SIG-M5 (cell line): Measurements from ENCODE around the gene ATP2B2.
A peak's percentile ranks its signal among the peaks of the same experiment; 100 is the strongest.
"Not testable (repeated sequence)": the region's sequence is repeated elsewhere in the genome, so short reads cannot be mapped to it uniquely, and the experiment has no call there.

ENCODE experiments used
- DNase-seq: peaks from one replicate; lab custom pipeline; 2025; lab: John Stamatoyannopoulos, UW

Gene ATP2B2

DNA sequence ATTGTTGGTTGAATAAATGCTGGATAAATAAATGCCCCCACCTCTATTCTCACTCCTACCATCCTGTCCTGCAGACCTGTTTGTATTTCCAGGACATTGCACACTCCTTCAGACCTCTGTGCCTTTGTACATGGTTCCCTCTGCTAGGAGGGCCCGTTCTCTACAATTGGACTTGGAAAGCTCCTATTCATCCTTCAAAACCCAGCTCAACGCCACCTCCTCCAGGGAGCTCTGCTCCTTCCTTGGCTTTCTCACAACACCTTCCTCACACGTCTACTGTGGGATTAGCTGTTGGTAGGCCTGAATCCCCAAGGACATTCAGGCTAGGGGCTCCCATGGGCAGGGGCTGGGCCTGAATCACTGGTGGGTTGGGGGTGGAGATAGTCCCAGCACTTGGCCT lies 105.8 kb downstream of the ATP2B2 start:
- no peak for DNase-seq

DNA sequence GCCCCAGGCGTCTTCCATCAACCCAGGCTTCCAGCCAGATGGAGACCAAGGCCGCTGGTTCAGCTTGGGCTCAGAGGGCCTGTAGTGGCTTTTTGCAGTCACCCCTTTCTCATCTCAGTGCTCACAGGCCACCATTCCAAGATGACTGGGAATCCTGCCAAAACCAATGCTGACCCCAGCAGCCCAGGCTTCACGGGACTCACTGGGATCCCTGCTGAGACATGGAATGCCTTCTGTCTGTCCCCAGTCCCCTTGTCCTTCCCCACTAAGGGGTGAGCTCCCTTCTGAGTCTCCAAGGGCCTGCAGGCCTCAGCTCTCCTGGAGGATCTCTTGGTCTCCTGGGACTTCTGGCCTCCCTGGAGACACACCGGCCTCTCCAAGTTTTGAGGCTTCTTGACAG lies 107.0 kb downstream of the ATP2B2 start:
- DNase-seq = no peak

DNA sequence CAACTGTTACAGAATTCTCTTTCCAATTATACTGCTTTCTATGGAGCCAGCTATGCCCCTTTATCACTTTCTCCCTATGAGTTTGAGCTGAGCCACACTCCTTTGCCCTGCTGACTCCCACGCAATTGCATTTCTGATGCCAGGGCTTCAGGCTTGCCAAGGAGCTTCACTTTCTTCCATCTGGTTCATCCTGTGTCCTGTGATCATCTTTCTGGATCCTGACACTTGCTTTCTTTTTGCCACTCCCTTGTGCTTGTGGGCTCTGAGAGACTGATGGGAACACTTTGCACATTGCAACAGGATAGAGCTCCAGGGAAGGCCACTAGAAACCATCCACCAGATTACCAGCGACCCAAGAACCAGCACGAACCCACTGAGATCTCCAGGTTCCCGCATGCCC lies 107.5 kb downstream of the ATP2B2 start:
- DNase-seq = no peak

DNA sequence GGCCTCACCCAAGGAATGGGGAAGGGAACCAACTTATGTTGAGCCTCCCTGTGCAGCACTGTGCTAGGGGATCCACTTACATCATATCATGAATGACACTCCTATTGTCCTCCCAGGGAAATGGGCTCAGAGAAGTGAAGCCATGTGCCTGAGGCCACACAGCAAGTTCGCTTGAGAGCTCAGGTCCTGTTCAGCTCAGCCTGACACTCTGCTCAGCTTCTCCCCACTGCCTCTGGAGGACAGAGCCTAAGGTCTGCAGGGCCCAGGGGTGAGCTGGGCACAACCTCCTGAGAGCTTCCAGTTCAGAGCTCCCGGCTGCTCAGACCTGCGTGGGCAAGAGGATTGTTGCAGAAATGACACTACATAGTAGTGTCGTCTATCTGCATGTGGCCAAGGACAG lies 108.5 kb downstream of the ATP2B2 start:
- DNase-seq = no peak

DNA sequence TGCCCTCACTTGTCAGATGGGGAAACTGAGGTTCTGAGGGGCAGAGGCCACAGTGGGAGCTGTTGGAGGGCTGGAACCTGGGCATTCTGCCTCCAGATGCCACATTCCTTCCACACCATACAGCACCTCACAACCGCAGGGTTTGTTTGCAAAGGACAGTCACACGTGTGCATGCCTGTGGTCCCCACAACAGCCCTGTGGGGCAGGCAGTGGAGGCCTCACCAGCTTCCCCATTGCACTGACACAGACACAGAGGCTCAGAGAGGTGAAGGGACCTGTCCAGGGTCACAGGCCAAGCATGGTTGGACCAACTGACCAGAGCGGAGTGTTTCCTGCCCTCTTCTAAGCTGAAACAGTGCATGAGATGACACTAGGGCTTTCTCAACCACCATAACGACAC lies 109.3 kb downstream of the ATP2B2 start:
- no peak for DNase-seq

DNA sequence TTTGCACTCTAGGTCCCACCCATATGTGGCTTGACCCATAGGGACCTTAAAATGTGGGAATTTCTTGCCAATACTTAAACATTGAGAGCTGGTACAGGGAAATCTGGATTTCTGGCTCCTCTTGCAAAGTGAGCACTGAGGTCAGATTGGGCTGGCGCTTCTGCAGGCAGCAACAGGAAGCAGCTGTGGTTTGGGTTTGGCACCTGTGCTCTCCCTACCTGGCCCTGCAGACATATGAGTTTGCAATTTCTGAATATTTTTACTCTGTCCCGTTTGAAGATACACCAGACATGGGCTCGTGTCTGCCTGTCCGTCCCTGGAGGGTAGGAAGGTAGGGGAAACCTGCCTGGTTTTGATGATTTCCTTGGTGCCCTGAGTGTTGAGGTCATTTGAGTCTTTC lies 109.7 kb downstream of the ATP2B2 start:
- no peak for DNase-seq

DNA sequence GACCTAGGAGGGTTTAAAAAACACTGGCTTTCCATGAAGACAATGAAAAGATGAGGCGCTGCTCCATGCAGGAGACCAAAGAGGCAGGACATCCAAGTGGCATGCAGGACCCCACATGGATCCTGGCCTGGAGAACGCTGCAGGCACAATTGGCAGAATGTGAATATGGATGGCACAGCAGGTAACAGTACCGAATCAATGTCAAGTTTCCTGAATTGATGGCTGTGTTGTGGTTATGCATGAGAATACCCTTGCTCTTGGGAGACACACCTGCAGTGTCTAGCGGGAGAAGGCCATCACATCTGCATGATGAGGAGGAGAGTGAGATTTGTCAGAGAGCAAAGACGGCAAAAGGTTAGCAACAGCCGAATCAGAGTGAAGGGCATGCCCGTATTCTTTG lies 110.2 kb downstream of the ATP2B2 start:
- no peak for DNase-seq

DNA sequence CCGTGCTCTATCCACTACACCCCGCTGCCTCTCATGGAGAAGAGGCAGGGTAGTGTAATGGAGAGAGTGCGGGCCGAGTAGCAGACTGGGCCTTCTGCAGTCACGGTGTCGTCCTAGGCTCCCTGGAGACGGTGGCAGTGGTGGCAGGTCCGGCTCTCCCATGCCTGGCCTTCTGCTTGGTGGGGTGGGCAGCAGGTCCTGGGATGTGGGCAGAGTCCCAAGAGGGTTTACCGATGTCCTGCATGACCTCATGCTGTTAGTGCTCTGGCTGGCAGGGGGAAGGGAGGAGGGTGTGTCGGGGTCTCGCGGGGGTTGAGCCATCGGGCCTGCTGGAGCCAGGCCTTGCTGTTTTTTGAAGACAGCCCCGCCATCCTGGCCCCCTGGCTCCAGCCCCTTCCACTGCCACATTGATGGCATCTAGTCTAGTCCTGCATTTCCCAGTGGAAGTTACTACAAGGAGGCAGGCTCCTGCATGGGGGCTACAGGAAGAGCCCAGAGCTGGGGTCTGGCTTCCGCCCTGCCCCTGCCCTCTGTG lies 110.8 kb downstream of the ATP2B2 start:
- no peak for DNase-seq

DNA sequence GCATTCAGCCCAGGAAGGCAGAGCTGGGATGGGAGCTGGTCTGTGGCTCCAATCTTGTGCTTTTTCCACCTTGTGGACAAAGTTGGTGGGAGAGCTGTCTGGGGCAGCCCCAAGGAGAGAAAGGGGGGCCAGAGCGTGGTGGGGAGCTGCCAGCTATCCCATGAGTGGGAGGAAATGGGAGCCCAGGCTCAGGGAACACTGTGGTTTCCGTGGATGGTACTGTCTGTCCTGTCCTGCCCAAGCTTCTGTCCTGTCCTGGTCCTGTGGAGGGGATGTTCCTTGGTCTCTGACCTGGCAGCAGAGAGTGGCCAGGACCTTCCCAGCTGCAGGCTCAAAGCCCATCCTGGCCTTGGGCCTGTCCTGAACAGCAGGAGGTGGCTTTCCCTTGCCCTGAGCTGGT lies 111.9 kb downstream of the ATP2B2 start:
- DNase-seq = no peak

DNA sequence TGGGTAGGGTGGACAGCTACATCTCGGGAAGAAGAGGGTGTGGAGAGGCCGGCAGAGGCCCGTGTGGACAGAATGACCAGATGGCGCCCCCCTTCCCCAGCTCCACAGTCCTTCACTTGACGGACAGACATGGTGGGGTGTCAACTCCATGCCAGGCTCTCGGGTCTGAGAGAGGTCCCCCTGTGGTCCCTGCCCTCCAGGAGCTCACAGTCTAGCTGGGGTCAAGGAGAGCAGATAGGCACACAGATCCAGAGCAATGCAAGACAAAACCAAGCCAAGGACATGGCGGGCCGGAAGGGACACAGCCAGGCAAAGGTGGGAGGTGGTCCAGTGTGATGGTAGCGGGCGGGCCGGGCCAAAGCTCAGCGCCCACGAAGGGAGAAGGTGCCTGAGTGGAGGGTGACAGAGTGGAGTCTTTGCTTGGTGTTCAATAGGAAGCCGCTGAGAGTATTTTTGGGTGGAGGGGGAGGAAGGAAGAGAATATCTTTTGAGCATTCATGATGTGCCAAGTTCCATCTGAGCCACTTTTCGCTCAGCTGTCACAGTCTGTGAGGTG lies 112.4 kb downstream of the ATP2B2 start:
- DNase-seq = no peak

DNA sequence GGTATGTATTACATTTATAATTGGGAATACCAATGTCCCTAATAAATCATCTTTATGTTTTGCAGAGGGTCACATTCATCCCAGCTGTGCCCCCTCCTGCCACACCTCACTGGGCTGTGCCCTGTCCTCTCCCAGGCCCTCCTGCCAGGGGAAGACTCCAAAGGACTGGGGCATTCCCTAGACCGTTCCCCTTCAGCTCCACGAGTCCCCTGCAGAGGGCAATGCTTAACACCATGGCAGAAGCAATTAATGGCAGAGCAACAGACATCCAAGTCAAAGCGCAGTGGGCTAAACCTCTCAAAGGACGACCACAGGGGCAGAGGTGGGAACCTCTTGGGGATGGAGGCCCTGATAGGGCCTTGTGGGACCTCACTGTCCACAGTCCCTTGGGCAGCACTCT lies 113.1 kb downstream of the ATP2B2 start:
- no peak for DNase-seq

DNA sequence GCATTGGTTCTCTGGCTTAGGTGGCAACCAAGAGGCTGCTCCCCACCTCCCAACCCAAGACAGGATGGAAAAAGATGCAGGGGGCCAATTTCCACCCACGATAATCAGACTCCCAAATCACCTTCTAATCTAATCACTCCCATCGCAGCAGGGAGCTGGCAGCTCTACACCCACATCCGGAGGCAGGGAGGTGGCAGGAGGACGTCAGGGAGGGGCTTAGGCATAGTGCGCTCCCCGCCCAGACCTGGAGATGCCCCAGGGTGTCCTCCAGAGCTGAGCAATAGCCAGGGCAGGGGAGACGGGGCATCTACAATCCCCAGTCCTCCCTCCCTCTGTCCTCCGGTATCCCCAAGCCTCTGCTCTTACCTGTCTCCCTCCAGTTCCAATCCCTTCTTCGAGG lies 114.0 kb downstream of the ATP2B2 start:
- no peak for DNase-seq

DNA sequence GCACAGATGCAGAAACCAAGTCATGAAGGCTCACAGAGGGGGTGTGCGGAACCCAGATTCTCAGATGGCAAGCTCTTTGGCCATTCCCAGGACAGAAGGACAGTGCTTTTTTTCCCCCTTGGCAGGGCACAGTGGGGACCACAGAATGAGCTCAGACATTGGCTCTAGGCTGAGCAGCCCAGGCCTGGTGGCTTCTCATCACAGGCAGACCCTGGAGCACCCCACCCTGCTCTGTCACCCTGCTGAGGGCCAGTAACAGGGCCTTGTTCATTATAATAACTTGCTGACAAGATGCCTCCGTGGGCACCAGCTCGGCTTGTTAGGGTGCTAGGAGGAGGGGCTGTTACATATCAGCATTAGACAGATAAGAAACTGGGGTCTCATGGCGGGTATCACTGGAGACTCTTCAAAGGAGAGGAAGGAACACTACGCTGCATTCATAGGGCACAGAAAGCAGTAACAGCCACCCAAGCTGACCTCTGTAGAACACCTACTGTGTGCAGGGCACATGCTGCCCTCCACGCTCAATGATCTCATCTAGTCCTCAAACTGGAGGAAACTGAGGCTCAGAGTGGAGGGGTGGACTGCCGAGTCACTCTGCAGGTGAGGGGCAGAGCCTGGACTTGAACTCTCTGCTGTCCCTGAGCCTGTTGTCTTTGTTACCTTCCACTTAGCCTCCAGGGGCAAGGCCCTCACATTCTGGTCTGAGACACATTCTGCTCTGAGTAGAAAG lies 114.6 kb downstream of the ATP2B2 start:
- no peak for DNase-seq

DNA sequence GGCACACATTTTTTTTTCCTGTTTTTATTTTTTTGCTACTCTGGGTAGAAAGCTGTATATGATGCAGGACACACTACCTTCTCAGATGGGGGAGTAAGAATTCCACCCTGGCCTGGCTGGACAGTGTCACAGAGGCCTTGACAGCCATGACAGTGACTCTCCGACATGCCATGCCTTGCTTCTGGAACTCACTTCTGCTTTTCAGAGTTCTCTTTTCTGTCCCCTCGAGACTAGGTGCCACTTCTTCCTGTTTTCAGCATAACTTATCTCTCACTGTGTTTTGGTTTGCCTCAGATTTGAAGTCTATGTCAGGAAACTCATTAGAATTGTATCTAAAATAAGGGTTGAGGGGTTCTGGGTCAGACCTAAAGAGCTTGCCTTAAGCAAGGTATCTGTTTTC lies 115.4 kb downstream of the ATP2B2 start:
- peak; percentile 54 for DNase-seq

DNA sequence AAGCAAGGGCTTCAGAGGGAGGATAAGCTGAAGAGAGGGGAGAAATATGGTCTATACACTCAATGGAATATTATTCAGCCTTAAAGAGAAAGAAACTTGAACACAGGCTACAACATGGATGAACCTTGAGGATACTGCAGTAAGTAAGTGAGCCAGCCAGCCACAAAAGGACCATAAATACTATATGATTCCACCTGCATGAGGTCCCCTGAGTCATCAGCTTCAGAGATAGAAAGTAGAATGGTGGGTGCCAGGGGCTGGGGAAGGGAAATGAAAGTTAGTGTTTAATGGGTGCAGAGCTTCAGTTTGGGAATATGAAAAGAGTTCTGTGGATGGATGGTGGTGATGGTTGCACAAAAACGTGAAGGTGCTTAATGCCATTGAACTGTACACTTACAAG lies 116.0 kb downstream of the ATP2B2 start:
- DNase-seq = no peak

DNA sequence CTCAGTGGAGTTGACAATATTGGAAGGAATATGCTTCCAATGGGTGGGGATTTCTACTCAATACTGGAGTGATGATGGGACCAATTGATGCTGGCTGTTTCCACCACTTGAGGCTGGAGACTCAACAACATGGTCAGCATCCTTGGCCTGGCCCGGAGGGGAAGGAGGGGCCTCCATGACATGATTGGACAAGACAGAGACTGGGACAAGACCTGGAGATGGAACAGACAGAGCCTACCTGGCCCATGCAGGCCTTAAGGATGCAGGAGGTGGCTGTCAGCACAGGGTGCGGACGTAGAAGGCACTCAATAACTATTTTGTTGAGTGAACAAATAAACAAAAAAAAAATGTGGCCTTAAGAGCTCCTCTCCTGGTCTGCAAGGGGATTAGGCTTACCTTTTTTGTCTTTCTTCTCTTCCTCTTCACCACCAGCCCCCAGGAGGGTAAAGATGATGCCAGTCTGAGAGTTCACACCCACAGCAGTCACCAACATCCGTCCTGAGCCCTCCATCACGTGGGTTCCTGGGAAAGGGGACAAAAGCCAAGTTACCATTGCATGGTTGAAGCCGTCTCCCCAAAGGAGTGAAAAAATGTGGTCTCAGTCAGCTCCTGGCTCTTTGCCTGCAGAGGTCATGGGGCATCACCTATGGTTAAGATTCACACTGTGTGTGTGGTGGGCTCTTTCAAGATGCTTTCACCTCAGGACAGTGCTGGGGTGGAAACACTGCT lies 117.3 kb downstream of the ATP2B2 start:
- DNase-seq = no peak

DNA sequence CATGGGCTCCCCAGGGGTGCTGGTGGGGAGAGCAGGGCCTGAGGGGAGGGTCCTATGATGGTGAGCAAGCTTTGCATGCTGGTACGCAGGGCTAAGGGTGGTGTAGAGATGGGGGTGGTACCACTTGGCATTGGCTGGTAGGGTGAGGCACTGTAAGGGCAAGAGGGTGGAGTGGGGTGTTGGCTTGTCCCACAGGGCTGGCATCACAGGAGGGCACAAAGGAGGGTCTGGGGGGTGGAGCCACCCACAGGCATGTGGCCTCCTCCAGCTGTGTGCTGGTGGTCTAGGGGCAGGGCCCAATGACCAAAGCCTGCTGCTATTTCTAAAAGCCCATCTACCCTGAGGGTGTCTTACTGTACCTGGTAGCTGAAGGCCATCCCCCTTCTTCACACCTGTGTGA lies 119.3 kb downstream of the ATP2B2 start:
- DNase-seq = no peak

DNA sequence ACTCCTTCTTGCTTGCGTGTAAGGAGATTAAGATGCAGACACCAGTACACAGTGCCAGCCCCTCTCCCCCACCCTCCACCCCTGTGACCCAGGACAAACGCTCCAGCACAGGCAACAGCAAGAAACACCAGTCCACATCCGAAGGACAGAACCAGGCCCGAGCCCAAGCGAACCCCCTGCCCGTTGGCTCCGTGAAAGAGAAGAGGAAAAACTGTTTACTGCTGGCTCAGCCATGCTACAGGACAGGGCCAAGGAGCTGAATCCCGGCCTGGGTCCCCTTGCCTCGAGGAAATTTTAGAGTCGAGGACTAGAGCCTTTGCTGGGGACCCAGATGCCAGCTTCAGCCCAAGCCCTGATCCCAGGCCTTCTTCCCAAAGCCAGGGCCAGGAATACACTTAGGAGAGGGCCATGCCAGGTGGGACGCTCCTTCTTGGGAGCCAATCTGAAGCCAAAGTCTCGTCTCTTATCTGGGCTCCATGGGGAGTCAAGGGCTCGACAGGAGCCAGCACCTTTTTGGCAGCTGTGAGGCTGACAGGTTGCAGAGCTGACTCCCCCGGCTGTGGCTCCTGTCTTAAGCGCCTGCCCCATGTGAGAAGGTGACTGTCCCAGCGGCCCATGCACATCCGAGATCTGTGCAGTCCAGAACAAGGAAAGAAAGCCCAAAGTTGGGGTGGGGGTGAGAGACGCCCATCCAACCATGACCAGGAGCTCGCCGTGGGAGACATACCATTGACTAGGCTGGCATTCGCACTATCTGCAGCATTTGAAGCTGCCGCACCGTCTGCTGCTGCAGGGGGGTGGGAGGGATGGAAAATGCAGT lies 120.6 kb downstream of the ATP2B2 start:
- DNase-seq = no peak

DNA sequence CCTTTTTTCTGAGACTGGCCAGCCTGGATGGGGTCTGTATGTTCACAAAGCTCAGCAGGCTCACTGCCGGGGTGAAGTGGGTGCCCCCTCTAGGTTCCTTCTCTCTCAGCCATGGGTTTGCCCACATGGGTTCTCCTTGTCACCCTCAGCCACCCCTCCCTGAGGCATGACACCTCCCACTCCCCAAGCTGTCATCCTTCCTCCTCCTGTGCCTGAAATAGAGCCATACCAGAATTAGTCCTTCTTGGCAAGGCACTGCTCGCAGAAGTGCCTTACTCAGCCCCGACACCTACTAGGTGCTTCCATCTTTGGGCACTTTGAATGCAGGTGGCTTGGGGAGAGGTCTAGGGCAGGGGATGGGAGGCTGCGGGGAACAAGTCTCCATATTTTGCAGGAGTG lies 121.5 kb downstream of the ATP2B2 start:
- DNase-seq = no peak

DNA sequence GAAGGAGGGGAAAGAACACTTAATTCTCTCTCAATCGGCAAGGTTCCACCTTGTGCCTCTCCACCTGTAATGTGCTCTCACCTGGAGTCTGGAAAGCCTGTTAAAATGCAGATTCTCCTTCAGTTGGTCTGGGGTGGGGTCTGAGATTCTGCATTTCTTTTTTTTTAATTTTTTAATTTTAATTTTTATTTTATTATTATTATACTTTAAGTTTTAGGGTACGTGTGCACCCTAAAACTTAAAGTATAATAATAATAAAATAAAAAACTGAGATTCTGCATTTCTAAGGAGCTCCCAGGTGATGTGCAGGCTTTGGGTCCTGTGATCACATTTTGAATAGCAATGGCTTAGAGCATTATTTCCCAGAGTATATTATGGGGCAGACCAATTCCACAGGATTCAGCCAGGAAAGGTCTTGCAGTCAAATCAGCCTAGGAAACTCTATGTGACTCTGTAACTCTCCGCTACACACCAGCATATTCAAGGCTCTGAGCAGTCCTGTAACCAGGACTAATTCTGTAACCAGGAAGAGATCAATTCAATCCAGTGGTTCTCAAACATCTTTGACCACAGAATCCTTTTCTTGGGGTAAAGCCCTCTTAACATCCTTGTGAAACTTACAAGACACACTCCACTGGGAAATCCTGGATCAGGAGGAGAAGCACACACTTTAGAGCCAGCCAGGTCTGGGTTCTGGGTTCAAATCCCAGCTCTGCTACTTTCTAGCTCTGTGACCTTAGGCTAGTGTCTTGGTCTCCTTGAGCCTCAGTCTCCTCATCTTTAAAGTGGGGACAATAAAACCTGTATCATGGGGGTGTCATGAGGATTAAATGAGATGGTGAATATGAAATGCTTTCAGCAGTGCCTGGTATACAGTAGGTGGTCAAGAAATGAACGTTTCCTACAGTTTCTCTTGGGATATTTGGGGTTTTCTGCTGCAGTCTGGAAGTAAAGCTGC lies 122.2 kb downstream of the ATP2B2 start:
- no peak for DNase-seq

DNA sequence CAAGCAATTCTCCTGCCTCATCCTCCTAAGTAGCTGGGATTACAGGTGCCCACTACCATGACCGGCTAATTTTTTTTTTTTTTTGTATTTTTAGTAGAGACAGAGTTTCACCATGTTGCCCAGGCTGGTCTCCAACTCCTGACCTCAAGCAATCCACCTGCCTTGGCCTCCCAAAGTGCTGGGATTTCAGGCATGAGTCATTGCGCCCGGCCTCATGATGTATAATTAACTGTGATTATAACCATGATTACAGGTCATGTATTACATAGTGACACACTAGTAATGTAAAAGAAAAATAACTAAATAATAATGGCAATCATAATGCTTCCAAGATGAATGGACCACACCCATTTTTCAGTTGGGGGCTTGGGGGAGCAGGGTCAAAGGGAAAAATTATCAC lies 122.9 kb downstream of the ATP2B2 start:
- not testable (repeated sequence) for DNase-seq
